HepG2 (cell line): ENCODE results near the gene ZKSCAN1. TPM values are rescaled to one million over a fixed set of nuclear protein-coding genes. Genes with fewer than 3 reads are reported as not detected.

ENCODE experiments used
- AGO2 ChIP-seq: fragments of 200-400 bp; formaldehyde crosslinking; optimal IDR thresholded peaks from 2 replicates; pipeline ENCODE3; 2017; ENCODE audit warnings: mild to moderate bottlenecking, low read depth, low read length, moderate library complexity
- ARID3A ChIP-seq: IDR thresholded peaks from 2 replicates; pipeline ENCODE4 v1.6.1; 2012; ENCODE audit warnings: low read depth, low read length, improper control_type of control experiment
- BCL3 ChIP-seq: sonication (generic); formaldehyde crosslinking; IDR thresholded peaks from 2 replicates; pipeline ENCODE4 v1.5.1; 2020; ENCODE audit warnings: mild to moderate bottlenecking, missing genetic modification reagents, moderate library complexity
- FOXO4 ChIP-seq: sonication (generic); formaldehyde crosslinking; conservative IDR thresholded peaks from 2 replicates; pipeline ENCODE4 v1.8.1; 2023; ENCODE audit warnings: missing genetic modification reagents
- GTF3A ChIP-seq: sonication (generic); formaldehyde crosslinking; conservative IDR thresholded peaks from 2 replicates; pipeline ENCODE4 v1.4.0; 2020; ENCODE audit warnings: mild to moderate bottlenecking, missing genetic modification reagents
- HOMEZ ChIP-seq: IDR thresholded peaks from 2 replicates; pipeline ENCODE4 v1.6.1; 2016; ENCODE audit warnings: low read depth
- IRF9 ChIP-seq: sonication (generic); formaldehyde crosslinking; IDR thresholded peaks from 2 replicates; pipeline ENCODE4 v1.8.0; 2022; ENCODE audit warnings: missing genetic modification reagents, mild to moderate bottlenecking, borderline replicate concordance
- MEIS1 ChIP-seq: sonication (generic); formaldehyde crosslinking; IDR thresholded peaks from 2 replicates; pipeline ENCODE4 v1.9.0; 2021; ENCODE audit warnings: mild to moderate bottlenecking, missing genetic modification reagents, moderate library complexity, borderline replicate concordance
- MEIS2 ChIP-seq: sonication (generic); formaldehyde crosslinking; IDR thresholded peaks from 2 replicates; pipeline ENCODE4 v1.9.0; 2021; ENCODE audit warnings: mild to moderate bottlenecking, missing genetic modification reagents
- POGK ChIP-seq: sonication (generic); formaldehyde crosslinking; conservative IDR thresholded peaks from 2 replicates; pipeline ENCODE4 v1.8.0; 2022; ENCODE audit warnings: mild to moderate bottlenecking, moderate library complexity, missing genetic modification reagents
- RARA ChIP-seq: IDR thresholded peaks from 2 replicates; pipeline ENCODE4 v1.6.1; 2016; ENCODE audit warnings: missing genetic modification reagents, missing compliant biosample characterization
- SALL2 ChIP-seq: sonication (generic); formaldehyde crosslinking; IDR thresholded peaks from 2 replicates; pipeline ENCODE4 v1.8.1; 2023; ENCODE audit warnings: mild to moderate bottlenecking, missing genetic modification reagents, inconsistent platforms
- SMAD3 ChIP-seq: sonication (generic); formaldehyde crosslinking; IDR thresholded peaks from 2 replicates; pipeline ENCODE4 v1.4.0; 2020; ENCODE audit warnings: missing genetic modification reagents
- SMAD9 ChIP-seq: sonication (generic); formaldehyde crosslinking; IDR thresholded peaks from 2 replicates; pipeline ENCODE4 v1.5.1; 2020; ENCODE audit warnings: mild to moderate bottlenecking, missing genetic modification reagents
- SMYD3 ChIP-seq: sonication (generic); formaldehyde crosslinking; IDR thresholded peaks from 2 replicates; pipeline ENCODE4 v1.8.1; 2023; ENCODE audit warnings: mild to moderate bottlenecking, missing genetic modification reagents
- SNAPC5 ChIP-seq: sonication (generic); formaldehyde crosslinking; IDR thresholded peaks from 2 replicates; pipeline ENCODE4 v1.8.1; 2023; ENCODE audit warnings: mild to moderate bottlenecking, missing genetic modification reagents, borderline replicate concordance
- SSRP1 ChIP-seq: IDR thresholded peaks from 2 replicates; pipeline ENCODE4 v1.6.1; 2016; ENCODE audit warnings: control low read depth
- ZBTB42 ChIP-seq: sonication (generic); formaldehyde crosslinking; IDR thresholded peaks from 2 replicates; pipeline ENCODE4 v1.5.0; 2020; ENCODE audit warnings: mild to moderate bottlenecking, missing genetic modification reagents
- ZNF333 ChIP-seq: sonication (generic); formaldehyde crosslinking; IDR thresholded peaks from 2 replicates; pipeline ENCODE4 v1.4.0; 2020; ENCODE audit warnings: mild to moderate bottlenecking, missing genetic modification reagents, borderline replicate concordance
- polyA plus RNA-seq, 8 experiments: library from polyadenylated mRNA; depleted of rRNA in 3 of 8; stranded (reverse) in 7 of 8; unstranded in 1 of 8; fragments of >200 nt; fragmentation: Illumina TruSeq in 4 of 8; extraction: Trizol in 4 of 8; gene quantifications; 2 replicates each; pipeline versions ENCODE4 v1.2.1 to v1.2.3, GENCODE V29; 2011 to 2016; ENCODE audit warnings: low read depth in 4 of 8, missing spikeins in 1 of 8, mixed read lengths in 1 of 8; ENCODE audit not compliant: insufficient read depth in 1 of 8
- total RNA-seq, 5 experiments: library from RNA; depleted of rRNA; stranded (reverse); fragments of >200 nt; fragmentation: Illumina TruSeq; extraction: Trizol; gene quantifications; 2 replicates each; pipeline ENCODE4 v1.2.3, GENCODE V29; 2016; ENCODE audit warnings: low read depth in 1 of 5

Gene ZKSCAN1
- total and polyA plus RNA-seq, 2 of the 13 experiments (the other 11 are each of a cell fraction or from before 2014, with no cell fraction given), result 46.4 to 60.6 TPM

- TF ChIP-seq FOXO4 (CRISPR knock-in tag), result no peak
- TF ChIP-seq MEIS1 (CRISPR knock-in tag), result no peak; the same call in 1 of the 2 replicates
- no peak for TF ChIP-seq ZNF333 (CRISPR knock-in tag)
- peak; percentile 92 for TF ChIP-seq SALL2
- TF ChIP-seq SNAPC5 (CRISPR knock-in tag), result no peak
- TF ChIP-seq ZBTB42 (CRISPR knock-in tag), result 0 out of 2 replicates have a peak, but pooled peaks have one; percentile 9
- TF ChIP-seq POGK (CRISPR knock-in tag), result no peak
- no peak for TF ChIP-seq BCL3 (CRISPR knock-in tag)
- TF ChIP-seq MEIS2 (CRISPR knock-in tag), result peak; percentile 69; the same call in 1 of the 2 replicates
- TF ChIP-seq IRF9 (CRISPR knock-in tag), result no peak; the same call in 1 of the 2 replicates
- TF ChIP-seq RARA (CRISPR knock-in tag), result no peak; the same call in 1 of the 2 replicates
- no peak for TF ChIP-seq HOMEZ (CRISPR knock-in tag)
- TF ChIP-seq SMAD9 (CRISPR knock-in tag), result no peak
- no peak for TF ChIP-seq ARID3A
- no peak for TF ChIP-seq GTF3A
- TF ChIP-seq SMYD3, result 0 out of 2 replicates have a peak, but pooled peaks have one; percentile 36
- TF ChIP-seq SMAD3 (CRISPR knock-in tag), result peak; percentile 89
- peak; percentile 99 for TF ChIP-seq AGO2
- TF ChIP-seq SSRP1 (CRISPR knock-in tag), result no peak; the same call in 1 of the 2 replicates
Measured at GRCh38 chr7:100015232-100016214, at the start of gene ZKSCAN1 (continued).
